Activated naive CD4-positive, alpha-beta T cell treated with anti-CD3 and anti-CD28 coated beads, Interleukin-2, amount 10 ng/mL, durations not matched to agents 7 days and 5 days (primary cell): ENCODE data around the gene S100A8.

ENCODE experiments used
- CTCF ChIA-PET: fragments of 350-600 bp; sonication (Branson Sonifier 250); formaldehyde crosslinking; loops from one replicate; lab custom pipeline; 2021; ENCODE audit warnings: antibody characterized with exemption; lab: Charles Lee
- DNase-seq: peaks from one replicate; pipeline ENCODE4 v3.0.0-alpha.2; 2020
- H3K27ac Mint-ChIP-seq: one replicate; pipeline ENCODE4 v1.8.0; 2021; ENCODE audit warnings: mild to moderate bottlenecking, moderate library complexity, mixed read lengths
- H3K27me3 Mint-ChIP-seq: one replicate; pipeline ENCODE4 v1.8.0; 2021; ENCODE audit warnings: mild to moderate bottlenecking, mixed read lengths
- H3K36me3 Mint-ChIP-seq: one replicate; pipeline ENCODE4 v1.8.0; 2021; ENCODE audit warnings: mixed read lengths
- H3K4me1 Mint-ChIP-seq: one replicate; pipeline ENCODE4 v1.8.0; 2021; ENCODE audit warnings: mixed read lengths
- H3K4me3 Mint-ChIP-seq: one replicate; pipeline ENCODE4 v1.8.0; 2021; ENCODE audit warnings: mild to moderate bottlenecking, moderate library complexity, mixed read lengths
- H3K9me3 Mint-ChIP-seq: one replicate; pipeline ENCODE4 v1.8.0; 2021; ENCODE audit warnings: mixed read lengths

The S100A8 gene

GRCh38 chr1:153357853-153358690, 32.8 kb downstream of the S100A8 start, which contains the start of gene S100A9:
Gene S100A9, plus strand, starts transcription at chr1:153357854. Its CDS starts 430 bp downstream, at chr1:153358284.
- CTCF ChIA-PET: interaction anchor here (0.6 to 1.6 kb wide), 6 partner anchors 9 to 668 kb away, joined by 3 to 10 read pairs (median 4); partner anchors contain the start of gene PGLYRP4
- Mint-ChIP-seq H3K36me3 (no peaks in the 10 kb centered on the region), H3K4me3 (no peak within 1 kb of the TSS), H3K27ac (peak within 1 kb of the TSS; percentile 70), H3K27me3 (peaks cover 32% of the 10 kb centered on the region), H3K4me1 (peaks cover 23% of the 10 kb centered on the region), H3K9me3 (no peaks in the 10 kb centered on the region)
- no peak for DNase-seq

DNA sequence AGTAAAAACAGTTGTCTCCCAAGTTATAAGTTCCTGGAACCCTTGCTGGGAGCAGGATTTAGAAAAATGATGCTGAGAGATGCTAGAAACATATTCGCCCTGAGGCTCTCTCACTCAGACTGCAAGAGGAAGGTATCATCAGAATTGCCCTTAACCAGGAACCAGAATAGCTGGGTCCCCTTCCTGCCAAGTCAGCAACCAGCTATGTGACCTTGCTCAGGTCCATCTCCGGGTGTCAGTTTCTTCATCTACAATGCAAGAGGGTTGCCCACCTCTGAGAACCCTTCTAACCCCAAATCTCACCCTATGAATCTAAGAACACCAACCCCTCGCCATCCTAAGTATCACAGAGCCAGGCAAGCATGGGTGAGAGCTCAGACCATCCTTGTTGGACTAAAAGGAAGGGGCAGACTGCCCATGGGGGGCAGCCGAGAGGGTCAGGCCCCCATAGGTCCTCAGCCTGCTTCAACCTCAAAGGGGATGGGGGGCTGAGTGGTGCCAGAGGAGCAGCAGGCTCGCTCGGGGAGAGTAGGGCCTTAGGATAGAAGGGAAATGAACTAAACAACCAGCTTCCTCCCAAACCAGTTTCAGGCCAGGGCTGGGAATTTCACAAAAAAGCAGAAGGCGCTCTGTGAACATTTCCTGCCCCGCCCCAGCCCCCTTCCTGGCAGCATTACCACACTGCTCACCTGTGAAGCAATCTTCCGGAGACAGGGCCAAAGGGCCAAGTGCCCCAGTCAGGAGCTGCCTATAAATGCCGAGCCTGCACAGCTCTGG, 33.6 kb downstream of the S100A8 start:
- Mint-ChIP-seq H3K27ac (no peak overlapping the region), H3K9me3 (no peaks in the 10 kb centered on the region), H3K4me1 (peaks cover 23% of the 10 kb centered on the region), H3K36me3 (no peaks in the 10 kb centered on the region), H3K27me3 (peaks cover 31% of the 10 kb centered on the region), H3K4me3 (no peak overlapping the region)
- DNase-seq: no peak
- CTCF ChIA-PET: interaction anchor here (0.6 to 1.6 kb wide), 6 partner anchors 9 to 669 kb away, joined by 3 to 10 read pairs (median 4); partner anchors contain the start of gene PGLYRP4

GRCh38 chr1:153356392-153357075, 34.3 kb downstream of the S100A8 start:
- Mint-ChIP-seq H3K27me3 (peaks cover 32% of the 10 kb centered on the region), H3K4me3 (no peak overlapping the region), H3K36me3 (no peaks in the 10 kb centered on the region), H3K4me1 (peaks cover 23% of the 10 kb centered on the region), H3K27ac (no peak overlapping the region), H3K9me3 (no peaks in the 10 kb centered on the region)
- CTCF ChIA-PET: interaction anchor here (0.7 to 9.2 kb wide), 8 partner anchors 8 to 139 kb away, joined by 3 to 172 read pairs (median 4); partner anchors contain the start of gene PGLYRP4
- no peak for DNase-seq

DNA sequence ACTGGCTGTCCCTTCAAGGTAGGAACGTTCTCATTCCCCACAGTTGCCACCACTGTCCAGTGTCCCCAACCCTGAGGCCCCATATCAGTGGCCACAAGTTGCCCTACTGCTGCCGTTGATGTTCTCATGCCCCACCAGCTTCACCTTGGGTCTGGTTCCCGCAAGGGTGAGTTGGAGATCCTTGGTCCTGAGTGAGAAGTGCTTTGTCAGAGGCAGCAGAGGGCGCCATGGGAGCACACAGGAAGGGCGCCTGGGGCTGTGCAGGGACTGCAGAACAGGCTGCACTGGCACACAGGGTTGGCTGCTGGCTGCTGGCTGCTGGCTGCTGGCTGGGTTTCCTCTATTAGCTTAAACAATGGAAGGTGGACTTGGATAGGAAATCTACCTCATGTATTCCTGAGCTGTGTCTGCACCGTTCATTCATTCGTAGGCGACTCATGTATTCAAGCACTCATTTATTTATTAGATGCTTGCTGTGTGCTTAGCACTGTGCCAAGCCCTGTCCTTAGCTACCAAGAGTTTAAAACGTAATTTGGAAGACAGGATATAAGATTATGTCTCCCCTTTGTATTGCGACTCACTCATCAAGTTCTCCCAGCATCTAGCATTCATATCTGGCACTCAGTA, 35.3 kb downstream of the S100A8 start:
- H3K9me3 Mint-ChIP-seq: no peaks in the 10 kb centered on the region
- DNase-seq: peak; percentile 63
- no peaks in the 10 kb centered on the region for H3K36me3 Mint-ChIP-seq
- H3K27ac Mint-ChIP-seq: no peak overlapping the region
- CTCF ChIA-PET: interaction anchor here (0.7 to 9.2 kb wide), 16 partner anchors 9 to 155 kb away, joined by 3 to 172 read pairs (median 4); no protein-coding TSS in a partner anchor
- peaks cover 36% of the 10 kb centered on the region for H3K27me3 Mint-ChIP-seq
- peaks cover 23% of the 10 kb centered on the region for H3K4me1 Mint-ChIP-seq
- no peak overlapping the region for H3K4me3 Mint-ChIP-seq

GRCh38 chr1:153354515-153355193, 36.2 kb downstream of the S100A8 start:
- Mint-ChIP-seq H3K27ac (no peak overlapping the region), H3K36me3 (no peaks in the 10 kb centered on the region), H3K4me1 (peaks cover 23% of the 10 kb centered on the region), H3K27me3 (peaks cover 43% of the 10 kb centered on the region), H3K9me3 (no peaks in the 10 kb centered on the region), H3K4me3 (no peak overlapping the region)
- DNase-seq: no peak
- CTCF ChIA-PET: interaction anchor here (0.7 to 9.2 kb wide), 18 partner anchors 8 to 166 kb away, joined by 3 to 172 read pairs (median 4); no protein-coding TSS in a partner anchor

DNA sequence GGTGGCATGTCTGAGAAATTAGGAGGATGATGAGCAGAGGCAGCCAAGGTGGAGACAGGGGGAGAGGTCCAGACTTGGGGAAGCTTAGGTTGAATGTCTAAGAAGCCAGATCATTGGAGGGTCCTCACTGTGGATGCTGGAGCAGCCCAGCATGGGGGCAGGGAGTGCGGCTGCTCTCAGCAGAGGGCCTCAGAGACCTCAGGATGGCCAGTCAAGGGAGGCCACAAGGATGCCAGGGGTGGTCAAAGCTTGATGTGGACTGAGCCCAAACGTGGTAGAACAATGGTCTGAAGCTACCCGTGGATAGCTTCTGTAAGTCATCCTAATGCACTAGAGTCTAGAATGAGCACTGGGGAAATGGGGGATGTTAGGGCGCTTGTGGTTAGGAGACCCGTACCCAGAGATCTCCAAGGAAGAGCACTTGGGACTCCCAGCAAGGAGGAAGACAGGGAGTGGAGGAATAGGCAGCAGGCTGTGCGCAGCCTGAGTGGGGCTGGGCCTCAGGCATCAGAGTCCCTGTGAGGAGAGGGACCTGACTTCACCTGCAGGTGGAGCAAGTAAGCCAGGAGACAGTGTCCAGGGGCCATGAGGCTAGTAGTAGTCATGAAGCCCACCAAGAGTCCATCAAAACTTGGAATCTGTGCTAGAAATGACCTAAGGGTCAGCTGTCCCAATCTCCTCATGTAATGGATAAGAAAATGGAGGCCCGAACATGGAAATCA, 37.5 kb downstream of the S100A8 start:
- Mint-ChIP-seq H3K4me3 (no peak overlapping the region), H3K4me1 (peaks cover 23% of the 10 kb centered on the region), H3K36me3 (no peaks in the 10 kb centered on the region), H3K27me3 (peaks cover 55% of the 10 kb centered on the region), H3K9me3 (no peaks in the 10 kb centered on the region), H3K27ac (no peak overlapping the region)
- DNase-seq: no peak
- CTCF ChIA-PET: interaction anchor here (0.7 to 9.2 kb wide), 20 partner anchors 8 to 306 kb away, joined by 3 to 172 read pairs (median 4); no protein-coding TSS in a partner anchor

DNA sequence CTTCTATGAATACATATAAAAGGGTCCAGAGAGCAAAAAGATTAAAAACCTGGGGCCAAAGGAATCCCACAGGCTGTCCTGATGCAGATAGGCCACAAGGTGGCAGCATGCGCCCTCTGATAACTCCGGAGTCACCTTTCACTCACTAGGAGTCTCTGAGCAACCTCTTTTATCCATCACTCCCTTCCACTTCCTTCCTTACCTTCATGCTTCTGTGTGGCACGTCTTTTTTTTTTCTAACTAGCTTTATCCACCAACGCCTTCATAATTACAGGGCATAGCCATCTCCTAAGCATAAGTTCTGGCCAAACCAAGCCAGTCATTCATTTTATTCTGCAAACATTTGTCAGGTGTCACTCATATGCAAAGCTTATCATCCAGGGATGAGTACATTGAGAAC, 38.4 kb downstream of the S100A8 start:
- H3K4me3 Mint-ChIP-seq: no peak overlapping the region
- H3K27me3 Mint-ChIP-seq: peaks cover 64% of the 10 kb centered on the region
- CTCF ChIA-PET: interaction anchor here (0.7 to 9.2 kb wide), 21 partner anchors 8 to 711 kb away, joined by 3 to 172 read pairs (median 4); no protein-coding TSS in a partner anchor
- H3K27ac Mint-ChIP-seq: no peak overlapping the region
- H3K36me3 Mint-ChIP-seq: no peaks in the 10 kb centered on the region
- peak; percentile 77 for DNase-seq
- peaks cover 15% of the 10 kb centered on the region for H3K4me1 Mint-ChIP-seq
- no peaks in the 10 kb centered on the region for H3K9me3 Mint-ChIP-seq

GRCh38 chr1:153350321-153350957, 40.4 kb downstream of the S100A8 start:
- peaks cover 13% of the 10 kb centered on the region for H3K4me1 Mint-ChIP-seq
- no peak for DNase-seq
- H3K27ac Mint-ChIP-seq: no peak overlapping the region
- H3K9me3 Mint-ChIP-seq: no peaks in the 10 kb centered on the region
- CTCF ChIA-PET: interaction anchor here (3.6 to 9.2 kb wide), 2 partner anchors 7 to 145 kb away, joined by 18 to 172 read pairs; no protein-coding TSS in a partner anchor
- H3K4me3 Mint-ChIP-seq: no peak overlapping the region
- no peaks in the 10 kb centered on the region for H3K36me3 Mint-ChIP-seq
- H3K27me3 Mint-ChIP-seq: peaks cover 74% of the 10 kb centered on the region

DNA sequence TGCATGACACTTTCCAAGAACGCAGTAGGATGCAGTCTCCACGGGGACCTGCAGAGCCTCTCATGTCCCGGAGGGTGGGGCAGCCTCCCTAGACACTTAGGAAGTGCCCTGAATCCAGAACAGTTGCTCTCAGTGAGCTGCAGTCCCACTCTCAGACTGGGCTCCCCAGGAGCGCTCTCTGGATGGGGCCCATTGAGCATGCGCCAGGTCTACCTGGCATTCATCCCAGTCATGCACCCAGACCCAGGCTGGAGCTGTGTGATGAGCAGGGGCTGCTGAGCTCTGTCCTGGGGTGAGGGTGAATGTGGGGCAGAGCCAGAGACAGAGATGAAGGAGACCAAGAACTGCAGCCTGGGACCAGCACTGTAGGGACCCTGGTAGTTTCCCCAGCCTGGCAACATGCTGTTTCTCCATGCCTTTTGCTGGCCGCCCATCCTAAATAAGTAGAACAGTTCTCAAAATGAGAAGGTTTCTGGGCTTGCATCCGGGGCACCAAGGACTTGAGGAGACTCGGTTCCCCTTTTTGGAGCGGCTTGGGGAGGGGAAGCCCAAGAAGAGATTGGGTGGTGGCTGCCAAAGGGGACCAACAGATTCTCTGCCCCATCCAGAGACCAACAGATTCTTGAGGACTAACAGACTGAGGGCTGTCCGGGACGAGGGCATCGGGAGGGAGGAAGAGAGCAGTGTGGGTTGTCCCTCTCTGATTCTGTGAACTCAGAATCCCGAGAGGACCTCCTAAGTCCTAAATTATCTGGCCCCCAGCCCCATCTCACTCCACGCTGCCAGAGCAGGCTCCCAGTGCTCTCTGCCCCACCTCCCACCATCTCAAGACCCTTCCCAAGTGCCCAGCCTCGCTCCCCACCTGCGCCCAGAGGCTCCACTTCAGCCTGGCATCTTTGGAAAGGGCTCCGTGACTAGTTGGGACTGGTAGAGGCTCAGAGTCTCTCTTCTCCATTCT, 41.2 kb downstream of the S100A8 start:
- Mint-ChIP-seq H3K27me3 (peaks cover 75% of the 10 kb centered on the region), H3K4me3 (no peak overlapping the region), H3K4me1 (peaks cover 19% of the 10 kb centered on the region), H3K27ac (no peak overlapping the region), H3K9me3 (no peaks in the 10 kb centered on the region), H3K36me3 (no peaks in the 10 kb centered on the region)
- CTCF ChIA-PET: interaction anchor here (9.2 kb wide), 1 partner anchor 146 kb away, joined by 172 read pairs; no protein-coding TSS in a partner anchor
- DNase-seq: no peak

GRCh38 chr1:153348511-153349362, 42.1 kb downstream of the S100A8 start, which contains the start of gene PGLYRP4:
Gene PGLYRP4, minus strand, starts transcription at chr1:153348841. Its CDS starts 909 bp downstream, at chr1:153347932.
- Mint-ChIP-seq H3K27me3 (peaks cover 75% of the 10 kb centered on the region), H3K9me3 (no peaks in the 10 kb centered on the region), H3K4me1 (peaks cover 25% of the 10 kb centered on the region), H3K27ac (no peak within 1 kb of the TSS), H3K36me3 (no peaks in the 10 kb centered on the region), H3K4me3 (no peak within 1 kb of the TSS)
- DNase-seq: no peak
- CTCF ChIA-PET: interaction anchor here (1.0 to 9.2 kb wide), 2 partner anchors 9 to 147 kb away, joined by 4 to 172 read pairs; partner anchors contain the start of gene S100A9
